Measurements from ENCODE around the gene HRH1. TPM values are rescaled to one million over a fixed set of nuclear protein-coding genes. Genes with fewer than 3 reads are reported as not detected.

Gene HRH1
- total RNA-seq, 1 donor from 2014 or later = not detected

DNA sequence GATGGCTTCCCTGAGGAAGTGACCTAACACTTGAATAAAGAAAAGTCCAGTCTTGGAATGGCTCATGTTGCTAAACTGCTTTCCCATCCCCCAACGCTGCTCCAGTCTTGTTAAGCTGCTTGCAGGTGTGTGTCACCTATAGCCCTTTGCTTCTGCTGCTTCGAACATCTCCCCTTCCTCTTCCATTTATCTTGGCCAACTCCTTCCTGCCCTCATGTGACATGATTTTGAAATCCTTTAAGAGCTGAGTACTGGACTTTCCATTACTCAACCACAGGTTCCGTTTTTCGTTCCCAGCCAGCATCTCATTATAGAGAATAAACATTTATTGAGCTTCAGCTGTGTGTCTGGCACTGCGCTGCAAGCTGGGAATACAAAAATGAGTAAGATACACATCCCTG lies 119.6 kb downstream of the HRH1 start:
- Mint-ChIP-seq H3K9me3 (ENCODE audit: unreplicated experiment) (peaks cover 5% of the 10 kb centered on the region), H3K4me3 (ENCODE audit: unreplicated experiment) (peak overlapping the region; percentile 31), H3K27ac (ENCODE audit: unreplicated experiment) (no peak overlapping the region), H3K4me1 (ENCODE audit: low read depth, unreplicated experiment) (peaks cover 4% of the 10 kb centered on the region), H3K36me3 (ENCODE audit: unreplicated experiment) (no peaks in the 10 kb centered on the region), H3K27me3 (ENCODE audit: unreplicated experiment) (peaks cover 5% of the 10 kb centered on the region)
- no peak for DNase-seq
- TF ChIP-seq, protein P1, sequence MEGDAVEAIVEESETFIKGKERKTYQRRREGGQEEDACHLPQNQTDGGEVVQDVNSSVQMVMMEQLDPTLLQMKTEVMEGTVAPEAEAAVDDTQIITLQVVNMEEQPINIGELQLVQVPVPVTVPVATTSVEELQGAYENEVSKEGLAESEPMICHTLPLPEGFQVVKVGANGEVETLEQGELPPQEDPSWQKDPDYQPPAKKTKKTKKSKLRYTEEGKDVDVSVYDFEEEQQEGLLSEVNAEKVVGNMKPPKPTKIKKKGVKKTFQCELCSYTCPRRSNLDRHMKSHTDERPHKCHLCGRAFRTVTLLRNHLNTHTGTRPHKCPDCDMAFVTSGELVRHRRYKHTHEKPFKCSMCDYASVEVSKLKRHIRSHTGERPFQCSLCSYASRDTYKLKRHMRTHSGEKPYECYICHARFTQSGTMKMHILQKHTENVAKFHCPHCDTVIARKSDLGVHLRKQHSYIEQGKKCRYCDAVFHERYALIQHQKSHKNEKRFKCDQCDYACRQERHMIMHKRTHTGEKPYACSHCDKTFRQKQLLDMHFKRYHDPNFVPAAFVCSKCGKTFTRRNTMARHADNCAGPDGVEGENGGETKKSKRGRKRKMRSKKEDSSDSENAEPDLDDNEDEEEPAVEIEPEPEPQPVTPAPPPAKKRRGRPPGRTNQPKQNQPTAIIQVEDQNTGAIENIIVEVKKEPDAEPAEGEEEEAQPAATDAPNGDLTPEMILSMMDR (IDR thresholded peaks at IDR 0.05; ENCODE audit: partially characterized antibody, unreplicated experiment) = no peak

DNA sequence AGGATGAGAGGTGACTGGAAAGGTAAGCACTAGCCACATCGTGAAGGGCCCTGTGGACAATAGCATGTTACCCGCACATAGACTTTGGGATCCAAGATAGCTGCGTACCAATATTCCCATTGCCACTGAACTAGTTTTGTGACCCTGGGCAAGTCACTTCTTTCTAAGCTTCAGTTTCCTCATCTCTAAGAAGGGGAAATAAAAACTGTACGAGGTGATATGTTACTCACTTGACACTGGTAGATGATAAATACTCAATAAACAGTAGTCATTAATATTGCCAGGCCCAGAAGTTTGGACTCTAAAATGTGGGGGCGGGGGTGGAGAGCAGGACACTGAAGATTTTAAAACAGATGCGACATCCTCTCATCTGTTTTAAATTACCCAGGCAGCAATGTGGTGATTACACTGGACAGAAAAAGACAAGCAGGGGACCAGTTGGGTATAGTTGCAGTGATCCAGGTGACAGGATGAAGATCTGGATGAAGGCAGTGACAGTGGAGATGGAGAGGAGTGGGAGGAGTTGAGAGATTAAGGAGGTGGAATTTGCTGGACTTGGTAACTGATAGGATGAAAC lies 120.4 kb downstream of the HRH1 start:
- Mint-ChIP-seq H3K9me3 (ENCODE audit: unreplicated experiment) (peaks cover 5% of the 10 kb centered on the region), H3K4me1 (ENCODE audit: low read depth, unreplicated experiment) (peaks cover 4% of the 10 kb centered on the region), H3K27me3 (ENCODE audit: unreplicated experiment) (peaks cover 5% of the 10 kb centered on the region), H3K36me3 (ENCODE audit: unreplicated experiment) (no peaks in the 10 kb centered on the region), H3K4me3 (ENCODE audit: unreplicated experiment) (no peak overlapping the region), H3K27ac (ENCODE audit: unreplicated experiment) (no peak overlapping the region)
- DNase-seq = no peak
- TF ChIP-seq, protein P1 (IDR thresholded peaks at IDR 0.05; ENCODE audit: partially characterized antibody, unreplicated experiment) = no peak

DNA sequence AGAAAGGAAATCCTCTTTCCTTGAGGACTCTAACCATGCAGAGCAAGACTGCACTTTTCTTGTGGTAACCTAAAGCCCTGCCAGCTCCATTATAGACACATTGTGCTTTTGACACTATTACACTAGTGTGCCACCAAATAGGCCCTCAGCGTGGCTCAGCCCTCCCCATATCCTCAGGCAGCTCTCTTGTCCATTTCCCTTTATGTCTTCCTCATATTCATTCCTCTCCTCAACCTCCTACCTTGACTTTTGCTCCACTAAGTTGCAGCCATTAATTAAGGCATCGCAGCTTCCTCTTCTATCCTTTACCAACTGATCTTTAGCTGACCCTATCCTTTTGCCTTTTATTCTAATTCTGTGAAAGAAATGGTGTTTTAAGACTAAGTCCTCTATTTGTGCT lies 121.6 kb downstream of the HRH1 start:
- TF ChIP-seq, protein P1 (IDR thresholded peaks at IDR 0.05; ENCODE audit: partially characterized antibody, unreplicated experiment) = no peak
- H3K9me3 Mint-ChIP-seq (ENCODE audit: unreplicated experiment) = peaks cover 5% of the 10 kb centered on the region
- DNase-seq = no peak
- H3K4me3 Mint-ChIP-seq (ENCODE audit: unreplicated experiment) = no peak overlapping the region
- peaks cover 4% of the 10 kb centered on the region for H3K4me1 Mint-ChIP-seq (ENCODE audit: low read depth, unreplicated experiment)
- H3K27me3 Mint-ChIP-seq (ENCODE audit: unreplicated experiment) = peaks cover 5% of the 10 kb centered on the region
- H3K27ac Mint-ChIP-seq (ENCODE audit: unreplicated experiment) = no peak overlapping the region
- H3K36me3 Mint-ChIP-seq (ENCODE audit: unreplicated experiment) = no peaks in the 10 kb centered on the region

GRCh38 chr3:11276901-11277300 lies 122.6 kb downstream of the HRH1 start:
- Mint-ChIP-seq H3K27me3 (ENCODE audit: unreplicated experiment) (peaks cover 5% of the 10 kb centered on the region), H3K36me3 (ENCODE audit: unreplicated experiment) (no peaks in the 10 kb centered on the region), H3K4me1 (ENCODE audit: low read depth, unreplicated experiment) (peaks cover 4% of the 10 kb centered on the region), H3K27ac (ENCODE audit: unreplicated experiment) (no peak overlapping the region), H3K4me3 (ENCODE audit: unreplicated experiment) (no peak overlapping the region), H3K9me3 (ENCODE audit: unreplicated experiment) (peaks cover 5% of the 10 kb centered on the region)
- TF ChIP-seq, protein P1 (IDR thresholded peaks at IDR 0.05; ENCODE audit: partially characterized antibody, unreplicated experiment) = no peak
- DNase-seq = no peak

- Mint-ChIP-seq H3K27me3 (ENCODE audit: unreplicated experiment) (no peaks in the 10 kb centered on the region), H3K9me3 (ENCODE audit: unreplicated experiment) (peaks cover 2% of the 10 kb centered on the region), H3K27ac (ENCODE audit: unreplicated experiment) (peak overlapping the region; percentile 30), H3K4me3 (ENCODE audit: unreplicated experiment) (no peak overlapping the region), H3K36me3 (ENCODE audit: unreplicated experiment) (no peaks in the 10 kb centered on the region), H3K4me1 (ENCODE audit: low read depth, unreplicated experiment) (peaks cover 4% of the 10 kb centered on the region)
- TF ChIP-seq, protein P1 (IDR thresholded peaks at IDR 0.05; ENCODE audit: partially characterized antibody, unreplicated experiment) = no peak
- no peak for DNase-seq
These were observed 128.2 kb downstream of the HRH1 start for GRCh38 chr3:11282250-11283138.

Data from glutamatergic neuron (in vitro differentiated cells).